GM12874 (cell line): Measurements from ENCODE around the gene TMEM119.

Source experiments
- CTCF ChIP-seq: IDR thresholded peaks from 2 replicates; pipeline ENCODE4 v1.5.1; 2011; ENCODE audit warnings: low read depth, mild to moderate bottlenecking, control low read depth, low read length, moderate library complexity; ENCODE audit not compliant: insufficient read depth

The TMEM119 gene

GRCh38 chr12:108563136-108563803, 34.6 kb downstream of the TMEM119 start:
- TF ChIP-seq CTCF: peak; percentile 76

- TF ChIP-seq CTCF: no peak
Observed at GRCh38 chr12:108562348-108563135, 35.3 kb downstream of the TMEM119 start, which contains the start of gene ISCU. ISCU (plus strand) TSS chr12:108562596; CDS start chr12:108562623, 27 bp downstream.

- TF ChIP-seq CTCF: no peak
Observed at GRCh38 chr12:108561852-108562347, 36.0 kb downstream of the TMEM119 start.

- no peak for TF ChIP-seq CTCF
Observed at GRCh38 chr12:108560752-108561719, 36.8 kb downstream of the TMEM119 start, which contains the start of gene SART3. SART3 (minus strand) TSS chr12:108561173; CDS start chr12:108561154, 19 bp downstream.

- no peak for TF ChIP-seq CTCF
Observed at GRCh38 chr12:108560321-108560721, 37.6 kb downstream of the TMEM119 start.

- no peak for TF ChIP-seq CTCF
Observed at GRCh38 chr12:108559748-108560147, 38.1 kb downstream of the TMEM119 start.
